K562 (cell line): ENCODE results near the gene LEO1. TPM values are rescaled to one million over a fixed set of nuclear protein-coding genes. Genes with fewer than 3 reads are reported as not detected.

Source experiments
- CTBP1 ChIP-seq: fragments of 450-650 bp; IDR thresholded peaks from 2 replicates; pipeline ENCODE4 v1.6.1; 2016; ENCODE audit warnings: borderline replicate concordance
- E2F3 ChIP-seq: fragments of 250-450 bp; sonication (Bioruptor Pico); IDR thresholded peaks from 2 replicates; pipeline ENCODE4 v1.4.0; 2020; ENCODE audit warnings: mild to moderate bottlenecking
- ELF4 ChIP-seq: fragments of 450-650 bp; formaldehyde crosslinking; IDR thresholded peaks from 2 replicates; pipeline ENCODE4 v1.4.0; 2022; ENCODE audit warnings: missing genetic modification characterization
- FOXJ3 ChIP-seq: sonication (generic); formaldehyde crosslinking; IDR thresholded peaks from 2 replicates; pipeline ENCODE4 v1.4.0; 2020; ENCODE audit warnings: mild to moderate bottlenecking, missing genetic modification reagents
- HNRNPLL ChIP-seq: fragments of 200-400 bp; formaldehyde crosslinking; IDR thresholded peaks from 2 replicates; pipeline ENCODE4 v1.6.1; 2017; ENCODE audit warnings: low read length, low read depth, mild to moderate bottlenecking; ENCODE audit not compliant: poor library complexity, severe bottlenecking
- LEF1 ChIP-seq: fragments of 450-650 bp; IDR thresholded peaks from 2 replicates; pipeline ENCODE4 v1.6.1; 2016; ENCODE audit warnings: mild to moderate bottlenecking
- MLX ChIP-seq, 2 experiments: fragments of 450-650 bp in 1 of 2; sonication (generic) in 1 of 2; formaldehyde crosslinking; conservative IDR thresholded peaks; 2 replicates each; pipeline versions ENCODE4 v1.4.0 to v1.8.1; 2020 to 2022; ENCODE audit warnings: mild to moderate bottlenecking in 1 of 2, missing genetic modification reagents in 1 of 2
- NR2F6 ChIP-seq: fragments of 450-650 bp; formaldehyde crosslinking; IDR thresholded peaks from 2 replicates; pipeline ENCODE4 v1.4.0; 2020; ENCODE audit warnings: mild to moderate bottlenecking
- PRMT5 ChIP-seq: sonication (generic); formaldehyde crosslinking; IDR thresholded peaks from 2 replicates; pipeline ENCODE4 v1.5.0; 2020; ENCODE audit warnings: missing genetic modification reagents
- PURB ChIP-seq: sonication (generic); formaldehyde crosslinking; IDR thresholded peaks from 2 replicates; pipeline ENCODE4 v1.9.0; 2021; ENCODE audit warnings: low read depth, mild to moderate bottlenecking, missing genetic modification reagents
- SMAD3 ChIP-seq: fragments of 450-650 bp; formaldehyde crosslinking; conservative IDR thresholded peaks from 2 replicates; pipeline ENCODE4 v1.4.0; 2020; ENCODE audit warnings: mild to moderate bottlenecking
- TAL1 ChIP-seq: fragments of 450-650 bp; IDR thresholded peaks from 2 replicates; pipeline ENCODE4 v1.6.1; 2016; ENCODE audit warnings: mild to moderate bottlenecking
- U2AF2 ChIP-seq: fragments of 200-400 bp; formaldehyde crosslinking; optimal IDR thresholded peaks from 2 replicates; pipeline ENCODE3; 2017; ENCODE audit warnings: low read depth, mild to moderate bottlenecking, low read length
- VEZF1 ChIP-seq: fragments of 200-800 bp; sonication (Bioruptor generic); IDR thresholded peaks from 2 replicates; pipeline ENCODE4 v1.6.1; 2017; ENCODE audit warnings: missing genetic modification characterization, missing compliant biosample characterization
- ZBTB49 ChIP-seq: sonication (generic); formaldehyde crosslinking; IDR thresholded peaks from 2 replicates; pipeline ENCODE4 v1.8.0; 2022; ENCODE audit warnings: missing genetic modification reagents, mild to moderate bottlenecking, borderline replicate concordance
- ZEB2 ChIP-seq: fragments of 450-650 bp; IDR thresholded peaks from 2 replicates; pipeline ENCODE4 v1.6.1; 2016
- ZNF12 ChIP-seq: sonication (generic); formaldehyde crosslinking; IDR thresholded peaks from 2 replicates; pipeline ENCODE4 v1.4.0; 2020; ENCODE audit warnings: mild to moderate bottlenecking, missing genetic modification reagents
- ZNF140 ChIP-seq: fragments of 250-450 bp; sonication (Bioruptor Pico); IDR thresholded peaks from 2 replicates; pipeline ENCODE4 v1.8.0; 2021; ENCODE audit warnings: moderate library complexity, mild to moderate bottlenecking, inconsistent platforms
- ZNF224 ChIP-seq: sonication (generic); formaldehyde crosslinking; IDR thresholded peaks from 2 replicates; pipeline ENCODE4 v1.8.0; 2022; ENCODE audit warnings: mild to moderate bottlenecking, missing genetic modification reagents
- ZNF57 ChIP-seq: fragments of 450-650 bp; formaldehyde crosslinking; IDR thresholded peaks from 2 replicates; pipeline ENCODE4 v1.4.0; 2020; ENCODE audit warnings: mild to moderate bottlenecking, moderate library complexity
- polyA plus RNA-seq, 8 experiments: library from polyadenylated mRNA; depleted of rRNA in 4 of 8; stranded (reverse) in 5 of 8; unstranded in 3 of 8; fragments of >200 nt; fragmentation: Nextera tagmentation in 2 of 8; fragmentation: Illumina TruSeq in 1 of 8; extraction: Ambion mirVana in 2 of 8; extraction: Trizol in 1 of 8; gene quantifications; 2 replicates each; pipeline versions ENCODE4 v1.2.1 to v1.2.3, GENCODE V29; 2011 to 2014; ENCODE audit warnings: inconsistent platforms in 1 of 8, missing spikeins in 1 of 8
- total RNA-seq, 7 experiments: library from RNA; depleted of rRNA in 6 of 7; stranded (reverse); fragments of >200 nt in 6 of 7; fragmentation: Illumina TruSeq in 2 of 7; extraction: Trizol in 2 of 7; gene quantifications; 2 replicates each; pipeline versions ENCODE4 v1.2.1 to v1.2.3, GENCODE V29; 2011 to 2021; ENCODE audit warnings: low replicate concordance in 1 of 7
- TF ChIP-seq, protein P1 (sequence below): IDR thresholded peaks from 2 replicates; pipeline ENCODE4 v1.6.1; 2011; ENCODE audit warnings: borderline replicate concordance, low read depth, mild to moderate bottlenecking, moderate library complexity, low read length; ENCODE audit not compliant: insufficient read depth, poor library complexity, severe bottlenecking
- TF ChIP-seq, protein P2 (sequence below): fragments of 250-450 bp; sonication (Bioruptor Pico); IDR thresholded peaks from 2 replicates; pipeline ENCODE4 v1.9.0; 2021; ENCODE audit warnings: mild to moderate bottlenecking

LEO1 gene
- total and polyA plus RNA-seq, 9 of the 15 experiments (the other 6 are each of a cell fraction or from before 2014, with no cell fraction given), result 8.4 to 48.3 (median 37.9) TPM

DNA sequence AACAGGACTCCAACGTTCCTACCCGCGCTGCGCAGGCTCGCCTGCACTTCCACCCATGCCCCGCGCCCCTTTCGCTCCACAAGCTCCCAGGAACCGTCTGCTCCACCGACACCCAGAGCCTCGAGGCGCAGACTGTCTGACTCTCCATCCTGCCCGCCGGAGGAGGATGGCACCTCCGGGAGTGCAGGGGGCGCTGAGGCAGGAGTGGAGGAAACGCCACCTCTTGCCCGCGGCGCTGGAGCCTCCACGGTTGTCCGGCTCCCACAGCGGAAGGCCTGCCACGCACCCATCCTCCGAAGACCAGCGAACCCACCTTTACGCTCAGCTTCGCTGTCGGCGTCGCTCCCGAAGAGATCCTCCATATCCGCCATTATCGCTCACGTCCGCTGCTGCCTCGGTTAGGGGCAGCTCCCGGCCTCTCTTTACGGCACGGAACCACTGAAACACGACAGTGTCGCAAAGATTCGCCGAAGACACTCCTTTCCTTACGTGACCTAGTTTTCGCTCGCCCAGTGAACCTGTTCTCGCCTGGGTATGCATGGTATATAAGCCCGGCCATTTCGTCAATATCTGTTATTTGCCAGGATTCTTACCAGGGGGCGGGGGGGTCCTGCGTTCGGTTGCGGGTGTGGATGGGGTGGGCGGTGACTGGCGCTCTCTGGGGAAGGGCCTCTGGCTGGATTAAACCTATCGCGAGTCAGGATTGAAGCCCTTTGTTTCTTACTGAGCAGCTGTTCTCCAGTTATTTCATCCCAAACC lies at the start of gene LEO1 (continued):
- TF ChIP-seq U2AF2, result no peak
- TF ChIP-seq ELF4 (CRISPR knock-in tag), result no peak
- no peak for TF ChIP-seq TAL1
- no peak for TF ChIP-seq FOXJ3 (CRISPR knock-in tag)
- peak; percentile 69 for TF ChIP-seq HNRNPLL
- no peak for TF ChIP-seq E2F3 (CRISPR knock-in tag)
- TF ChIP-seq ZNF140 (CRISPR knock-in tag), result no peak
- TF ChIP-seq CTBP1, result peak; percentile 95
- TF ChIP-seq, protein P1, sequence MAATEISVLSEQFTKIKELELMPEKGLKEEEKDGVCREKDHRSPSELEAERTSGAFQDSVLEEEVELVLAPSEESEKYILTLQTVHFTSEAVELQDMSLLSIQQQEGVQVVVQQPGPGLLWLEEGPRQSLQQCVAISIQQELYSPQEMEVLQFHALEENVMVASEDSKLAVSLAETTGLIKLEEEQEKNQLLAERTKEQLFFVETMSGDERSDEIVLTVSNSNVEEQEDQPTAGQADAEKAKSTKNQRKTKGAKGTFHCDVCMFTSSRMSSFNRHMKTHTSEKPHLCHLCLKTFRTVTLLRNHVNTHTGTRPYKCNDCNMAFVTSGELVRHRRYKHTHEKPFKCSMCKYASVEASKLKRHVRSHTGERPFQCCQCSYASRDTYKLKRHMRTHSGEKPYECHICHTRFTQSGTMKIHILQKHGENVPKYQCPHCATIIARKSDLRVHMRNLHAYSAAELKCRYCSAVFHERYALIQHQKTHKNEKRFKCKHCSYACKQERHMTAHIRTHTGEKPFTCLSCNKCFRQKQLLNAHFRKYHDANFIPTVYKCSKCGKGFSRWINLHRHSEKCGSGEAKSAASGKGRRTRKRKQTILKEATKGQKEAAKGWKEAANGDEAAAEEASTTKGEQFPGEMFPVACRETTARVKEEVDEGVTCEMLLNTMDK, result peak; percentile 97
- TF ChIP-seq VEZF1 (CRISPR knock-in tag), result no peak; the same call in 1 of the 2 replicates
- no peak for TF ChIP-seq SMAD3 (CRISPR knock-in tag)
- 0 out of 2 replicates have a peak, but pooled peaks have one; percentile 77 for TF ChIP-seq ZNF57
- TF ChIP-seq PRMT5, result no peak
- 0 out of 2 replicates have a peak, but pooled peaks have one; percentile 28 for TF ChIP-seq ZEB2
- TF ChIP-seq ZNF224 (CRISPR knock-in tag), result no peak
- no peak for TF ChIP-seq ZNF12 (CRISPR knock-in tag)
- no peak for TF ChIP-seq NR2F6 (CRISPR knock-in tag)
- TF ChIP-seq, protein P2, sequence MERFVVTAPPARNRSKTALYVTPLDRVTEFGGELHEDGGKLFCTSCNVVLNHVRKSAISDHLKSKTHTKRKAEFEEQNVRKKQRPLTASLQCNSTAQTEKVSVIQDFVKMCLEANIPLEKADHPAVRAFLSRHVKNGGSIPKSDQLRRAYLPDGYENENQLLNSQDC (CRISPR knock-in tag), result no peak
- TF ChIP-seq MLX (CRISPR knock-in tag; conservative IDR thresholded peaks at IDR 0.05), result no peak
- TF ChIP-seq ZBTB49 (CRISPR knock-in tag), result no peak
- TF ChIP-seq PURB (CRISPR knock-in tag), result no peak
- 0 out of 2 replicates have a peak, but pooled peaks have one; percentile 13 for TF ChIP-seq LEF1
